PC-9 (cell line): ENCODE results near the gene AKR1C3.

Experiments
- EZH2 ChIP-seq: fragments of 200-600 bp; sonication (generic); IDR thresholded peaks from 2 replicates; pipeline ENCODE4 v1.8.0; 2017; ENCODE audit warnings: antibody characterized with exemption, low read depth
- TF ChIP-seq, protein P1 (sequence below): fragments of 200-600 bp; sonication (generic); conservative IDR thresholded peaks from 2 replicates; pipeline ENCODE4 v1.6.1; 2017; ENCODE audit warnings: mixed run types, antibody characterized with exemption, mild to moderate bottlenecking, moderate library complexity

DNA sequence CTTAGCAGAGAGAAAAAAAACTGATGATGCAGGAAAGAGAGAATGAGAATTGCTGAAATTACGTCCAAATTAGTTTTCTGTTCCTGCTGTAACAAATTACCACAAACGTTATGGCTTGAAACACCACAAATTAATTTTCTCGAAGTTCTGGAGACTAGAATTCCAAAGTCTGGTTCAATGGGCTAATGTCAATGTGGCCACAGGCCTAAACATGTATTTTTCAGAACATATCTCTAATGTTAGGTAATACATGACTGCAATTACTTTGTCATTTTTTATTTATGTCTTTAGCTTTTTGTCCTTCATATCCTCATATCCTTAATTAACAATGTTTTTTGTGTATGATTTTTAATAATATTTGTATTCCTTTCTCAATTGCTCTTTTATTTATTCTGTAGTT is 3.0 kb upstream of the AKR1C3 start:
- TF ChIP-seq, protein P1, sequence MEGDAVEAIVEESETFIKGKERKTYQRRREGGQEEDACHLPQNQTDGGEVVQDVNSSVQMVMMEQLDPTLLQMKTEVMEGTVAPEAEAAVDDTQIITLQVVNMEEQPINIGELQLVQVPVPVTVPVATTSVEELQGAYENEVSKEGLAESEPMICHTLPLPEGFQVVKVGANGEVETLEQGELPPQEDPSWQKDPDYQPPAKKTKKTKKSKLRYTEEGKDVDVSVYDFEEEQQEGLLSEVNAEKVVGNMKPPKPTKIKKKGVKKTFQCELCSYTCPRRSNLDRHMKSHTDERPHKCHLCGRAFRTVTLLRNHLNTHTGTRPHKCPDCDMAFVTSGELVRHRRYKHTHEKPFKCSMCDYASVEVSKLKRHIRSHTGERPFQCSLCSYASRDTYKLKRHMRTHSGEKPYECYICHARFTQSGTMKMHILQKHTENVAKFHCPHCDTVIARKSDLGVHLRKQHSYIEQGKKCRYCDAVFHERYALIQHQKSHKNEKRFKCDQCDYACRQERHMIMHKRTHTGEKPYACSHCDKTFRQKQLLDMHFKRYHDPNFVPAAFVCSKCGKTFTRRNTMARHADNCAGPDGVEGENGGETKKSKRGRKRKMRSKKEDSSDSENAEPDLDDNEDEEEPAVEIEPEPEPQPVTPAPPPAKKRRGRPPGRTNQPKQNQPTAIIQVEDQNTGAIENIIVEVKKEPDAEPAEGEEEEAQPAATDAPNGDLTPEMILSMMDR, result no peak
- TF ChIP-seq EZH2, result no peak
